ENCODE results near the gene POLDIP2.

POLDIP2 gene, protein sequence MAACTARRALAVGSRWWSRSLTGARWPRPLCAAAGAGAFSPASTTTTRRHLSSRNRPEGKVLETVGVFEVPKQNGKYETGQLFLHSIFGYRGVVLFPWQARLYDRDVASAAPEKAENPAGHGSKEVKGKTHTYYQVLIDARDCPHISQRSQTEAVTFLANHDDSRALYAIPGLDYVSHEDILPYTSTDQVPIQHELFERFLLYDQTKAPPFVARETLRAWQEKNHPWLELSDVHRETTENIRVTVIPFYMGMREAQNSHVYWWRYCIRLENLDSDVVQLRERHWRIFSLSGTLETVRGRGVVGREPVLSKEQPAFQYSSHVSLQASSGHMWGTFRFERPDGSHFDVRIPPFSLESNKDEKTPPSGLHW

DNA sequence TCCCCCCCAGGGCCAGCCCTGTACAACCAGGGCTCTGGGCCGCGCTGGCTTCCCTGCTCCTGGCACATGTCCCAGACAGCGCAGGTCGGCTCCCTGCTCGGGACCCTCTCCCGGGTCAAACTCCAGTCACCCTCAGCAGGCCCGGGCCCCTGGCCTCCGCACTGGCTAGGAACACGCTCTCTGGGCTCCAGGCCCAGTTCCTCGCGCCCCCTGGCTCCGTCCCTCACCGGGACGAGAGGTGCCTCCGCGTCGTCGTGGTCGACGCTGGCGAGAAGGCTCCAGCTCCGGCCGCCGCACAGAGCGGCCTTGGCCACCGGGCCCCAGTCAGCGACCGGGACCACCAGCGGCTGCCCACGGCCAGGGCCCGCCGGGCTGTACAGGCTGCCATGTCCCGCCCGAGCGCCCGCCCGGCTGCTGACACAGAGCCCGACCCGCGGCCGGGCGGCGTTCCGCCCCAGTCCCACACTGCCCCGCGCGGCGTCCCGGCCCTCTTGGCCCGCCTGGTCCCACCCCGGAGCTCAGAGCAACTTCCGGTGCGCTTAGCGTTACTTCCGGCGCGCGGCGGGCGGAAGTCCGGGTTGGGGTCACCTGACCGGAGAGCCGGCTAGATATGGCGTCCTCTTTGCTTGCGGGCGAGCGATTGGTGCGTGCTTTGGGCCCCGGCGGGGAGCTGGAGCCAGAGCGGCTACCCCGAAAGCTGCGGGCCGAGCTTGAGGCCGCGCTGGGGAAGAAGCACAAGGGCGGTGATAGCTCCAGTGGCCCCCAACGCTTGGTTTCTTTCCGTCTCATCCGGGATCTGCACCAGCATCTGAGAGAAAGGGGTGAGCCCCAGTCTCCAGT is at the start of gene POLDIP2:
Gene POLDIP2, minus strand, starts transcription at position 467 of the 840 bp plus-strand sequence. Its CDS starts 79 bp downstream, at position 388.
- TF ChIP-seq, protein P1, sequence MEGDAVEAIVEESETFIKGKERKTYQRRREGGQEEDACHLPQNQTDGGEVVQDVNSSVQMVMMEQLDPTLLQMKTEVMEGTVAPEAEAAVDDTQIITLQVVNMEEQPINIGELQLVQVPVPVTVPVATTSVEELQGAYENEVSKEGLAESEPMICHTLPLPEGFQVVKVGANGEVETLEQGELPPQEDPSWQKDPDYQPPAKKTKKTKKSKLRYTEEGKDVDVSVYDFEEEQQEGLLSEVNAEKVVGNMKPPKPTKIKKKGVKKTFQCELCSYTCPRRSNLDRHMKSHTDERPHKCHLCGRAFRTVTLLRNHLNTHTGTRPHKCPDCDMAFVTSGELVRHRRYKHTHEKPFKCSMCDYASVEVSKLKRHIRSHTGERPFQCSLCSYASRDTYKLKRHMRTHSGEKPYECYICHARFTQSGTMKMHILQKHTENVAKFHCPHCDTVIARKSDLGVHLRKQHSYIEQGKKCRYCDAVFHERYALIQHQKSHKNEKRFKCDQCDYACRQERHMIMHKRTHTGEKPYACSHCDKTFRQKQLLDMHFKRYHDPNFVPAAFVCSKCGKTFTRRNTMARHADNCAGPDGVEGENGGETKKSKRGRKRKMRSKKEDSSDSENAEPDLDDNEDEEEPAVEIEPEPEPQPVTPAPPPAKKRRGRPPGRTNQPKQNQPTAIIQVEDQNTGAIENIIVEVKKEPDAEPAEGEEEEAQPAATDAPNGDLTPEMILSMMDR (IDR thresholded peaks at IDR 0.05), result no peak

DNA sequence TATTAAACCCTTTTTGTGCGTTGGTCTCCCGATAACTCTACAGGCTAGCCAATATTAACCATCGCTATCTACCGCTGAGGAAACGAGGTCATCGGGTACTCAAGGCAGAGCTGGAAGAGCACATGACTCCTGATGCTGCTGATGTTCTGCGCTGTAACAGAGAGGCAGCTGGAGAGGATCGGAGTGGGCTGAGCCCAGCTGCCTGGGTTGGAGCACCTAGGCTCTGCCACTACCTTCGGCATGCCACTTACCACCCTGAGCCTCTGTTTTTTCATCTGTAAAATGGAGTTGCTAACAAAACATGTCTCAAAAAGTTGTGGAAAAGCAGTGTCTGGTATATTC is 49.1 kb upstream of the POLDIP2 start:
- TF ChIP-seq, protein P1 (IDR thresholded peaks at IDR 0.05), result no peak

DNA sequence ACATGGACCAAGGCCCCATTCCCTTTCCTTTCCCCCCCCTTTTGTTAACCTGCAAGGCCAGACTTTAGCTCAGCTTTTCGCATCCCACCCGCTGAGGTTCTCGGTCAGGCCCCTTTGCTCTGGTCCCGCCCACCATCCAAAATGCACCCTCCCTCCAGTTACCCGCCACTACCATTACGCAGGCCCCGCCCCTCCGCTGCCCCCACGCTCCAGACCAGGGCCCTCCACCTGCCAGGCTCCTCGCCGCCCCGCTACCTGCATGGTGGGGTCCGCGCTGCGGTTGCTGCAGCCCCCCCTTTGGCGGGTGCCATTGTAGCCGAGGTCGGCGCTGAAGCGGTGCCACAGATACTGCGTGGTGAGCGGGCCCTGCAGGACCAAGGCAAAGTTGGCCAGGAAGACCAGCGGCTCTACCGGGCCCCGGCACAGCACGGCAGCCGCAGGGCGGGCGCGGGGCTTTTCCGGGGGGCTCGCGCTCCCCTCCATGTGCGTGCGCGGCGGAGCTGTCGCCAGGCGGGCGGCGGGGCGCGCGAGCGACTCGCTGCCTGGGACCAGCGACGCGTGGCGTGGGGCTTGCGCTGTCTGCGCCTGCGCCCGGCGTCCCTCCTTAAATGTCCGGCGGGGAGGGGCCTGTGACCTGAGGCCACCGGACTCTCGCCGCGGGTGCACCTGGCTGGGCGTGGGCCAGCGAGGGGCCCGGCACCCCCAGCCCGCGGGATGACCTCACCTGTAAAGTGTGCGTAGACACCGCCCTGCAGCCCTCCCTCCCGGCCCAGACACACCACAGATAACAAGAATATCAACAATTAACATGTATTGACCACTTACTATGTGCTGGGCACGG is 48.5 kb upstream of the POLDIP2 start, which contains the start of gene SLC46A1:
Gene SLC46A1, minus strand, starts transcription at position 581 of the 841 bp plus-strand sequence. Its CDS starts 98 bp downstream, at position 483.
- TF ChIP-seq, protein P1 (IDR thresholded peaks at IDR 0.05), result no peak

DNA sequence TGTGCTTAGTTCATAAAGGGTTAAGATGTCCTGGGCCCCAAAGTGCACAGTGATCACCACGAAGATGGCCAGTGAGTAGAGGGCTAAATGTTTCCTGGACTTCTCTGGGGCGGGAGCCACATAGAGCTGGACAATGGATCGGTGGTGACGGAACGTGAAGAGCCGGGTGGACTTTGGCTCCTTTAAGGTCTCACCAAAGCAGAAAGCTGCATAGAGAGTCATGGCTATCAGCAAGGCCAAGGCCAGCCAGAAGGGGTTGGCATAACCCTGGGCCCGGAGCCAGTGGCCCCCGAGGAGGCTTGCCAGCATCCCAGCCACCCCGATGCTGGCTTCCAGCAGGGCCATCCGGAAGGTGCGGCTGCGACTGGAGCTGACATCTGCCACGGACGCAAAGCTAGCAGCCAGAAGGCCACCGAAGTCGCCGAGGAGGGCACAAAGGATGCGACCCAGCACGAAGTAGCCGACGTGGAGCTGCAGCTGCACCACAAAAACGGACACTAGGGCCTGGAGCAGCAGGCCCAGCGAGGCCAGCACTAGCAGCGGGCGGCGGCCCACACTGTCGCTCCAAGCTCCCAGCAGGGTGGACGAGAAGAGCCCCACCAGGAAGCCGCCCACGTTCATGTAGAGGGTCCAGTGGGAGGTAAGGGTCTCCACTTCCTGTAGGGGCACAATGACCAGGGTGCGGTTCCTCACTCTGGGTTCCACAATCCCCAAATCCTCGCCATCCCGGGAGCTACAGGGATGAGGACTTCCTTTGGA is 47.7 kb upstream of the POLDIP2 start:
- TF ChIP-seq, protein P1 (IDR thresholded peaks at IDR 0.05), result no peak

DNA sequence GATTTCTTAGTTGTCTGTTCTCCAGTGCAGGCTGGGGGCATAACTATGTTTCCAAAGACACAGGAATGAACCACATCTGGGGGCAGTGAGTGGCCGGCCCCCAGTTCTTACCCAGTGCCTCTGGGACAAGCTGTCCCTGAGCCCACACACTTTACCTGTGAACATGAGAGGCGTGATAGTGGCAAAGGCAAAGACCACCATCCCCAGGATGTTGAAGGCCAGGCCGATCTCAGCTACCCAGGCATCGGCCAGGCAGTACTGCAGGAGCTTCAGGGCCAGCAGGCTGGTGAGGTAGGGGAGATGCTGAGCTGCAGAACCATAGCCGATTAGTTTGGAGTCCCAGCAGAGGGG is 47.1 kb upstream of the POLDIP2 start:
- TF ChIP-seq, protein P1 (IDR thresholded peaks at IDR 0.05), result no peak

DNA sequence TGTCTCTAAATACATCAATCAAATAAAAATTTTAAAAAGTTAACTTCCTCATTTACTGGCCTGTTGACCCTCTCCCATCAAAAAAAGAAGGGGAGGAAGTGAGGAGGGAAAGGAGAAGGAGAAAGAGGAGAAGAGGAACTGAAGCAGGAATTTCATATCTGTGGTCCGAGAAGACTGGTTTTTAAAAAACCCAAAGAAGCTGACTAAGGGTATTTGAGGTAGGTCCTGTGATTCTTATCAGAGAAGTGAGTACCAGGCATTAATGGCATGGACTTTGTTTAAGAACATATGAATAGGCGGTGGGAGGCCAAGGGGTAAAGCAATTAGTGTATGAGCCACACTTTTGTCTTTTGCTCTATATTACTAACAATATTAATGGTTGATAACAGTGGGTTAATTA is 46.7 kb upstream of the POLDIP2 start:
- TF ChIP-seq, protein P1 (IDR thresholded peaks at IDR 0.05), result no peak

Data from LNCAP (cell line).